GM19238 (cell line): ENCODE results near the gene INPP5F.
"Not testable (repeated sequence)": the region's sequence is repeated elsewhere in the genome, so short reads cannot be mapped to it uniquely, and the experiment has no call there.

Source experiments
- DNase-seq: peaks from one replicate; pipeline ENCODE4 v3.0.0; 2011; ENCODE audit warnings: low spot score; ENCODE audit not compliant: insufficient read length

The INPP5F gene

DNA sequence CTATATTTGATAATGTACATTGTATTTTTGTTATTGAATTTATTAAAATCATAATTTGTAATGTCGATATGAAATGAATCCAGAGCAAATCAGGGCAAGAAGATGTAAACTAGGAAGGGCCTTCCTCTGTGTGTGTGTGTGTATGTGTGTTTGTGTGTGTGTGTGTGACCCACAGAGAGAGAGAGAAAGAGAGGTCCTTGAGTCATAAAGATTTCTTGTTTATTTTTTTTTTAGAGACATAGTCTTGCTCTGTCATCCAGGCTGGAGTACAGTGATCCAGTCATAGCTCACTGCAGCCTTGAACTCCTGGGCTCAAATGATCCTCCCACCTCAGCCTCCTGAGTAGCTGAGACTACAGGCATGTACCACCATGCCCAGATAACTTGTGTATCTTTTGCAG, 50.7 kb downstream of the INPP5F start:
- no peak for DNase-seq

DNA sequence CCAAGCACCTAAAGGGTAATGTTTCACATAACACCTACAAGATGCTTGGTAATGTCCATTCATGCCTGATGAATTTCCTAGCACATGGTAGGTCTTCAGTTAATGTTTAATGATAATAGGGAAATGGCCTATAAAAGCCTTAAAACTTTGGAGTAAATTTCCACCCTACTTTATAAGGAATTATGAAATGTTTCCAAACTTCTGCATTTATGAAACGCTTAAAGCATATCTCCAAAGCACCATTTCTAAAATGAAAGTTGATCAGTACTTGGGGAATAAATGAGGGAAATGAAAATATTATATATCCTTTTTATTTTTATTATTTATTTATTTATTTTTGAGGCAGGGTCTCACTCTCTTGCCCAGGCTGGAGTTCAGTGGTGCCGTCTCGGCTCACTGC, 51.8 kb downstream of the INPP5F start:
- no peak for DNase-seq

GRCh38 chr10:119778776-119779445, 53.1 kb downstream of the INPP5F start:
- no peak for DNase-seq

DNA sequence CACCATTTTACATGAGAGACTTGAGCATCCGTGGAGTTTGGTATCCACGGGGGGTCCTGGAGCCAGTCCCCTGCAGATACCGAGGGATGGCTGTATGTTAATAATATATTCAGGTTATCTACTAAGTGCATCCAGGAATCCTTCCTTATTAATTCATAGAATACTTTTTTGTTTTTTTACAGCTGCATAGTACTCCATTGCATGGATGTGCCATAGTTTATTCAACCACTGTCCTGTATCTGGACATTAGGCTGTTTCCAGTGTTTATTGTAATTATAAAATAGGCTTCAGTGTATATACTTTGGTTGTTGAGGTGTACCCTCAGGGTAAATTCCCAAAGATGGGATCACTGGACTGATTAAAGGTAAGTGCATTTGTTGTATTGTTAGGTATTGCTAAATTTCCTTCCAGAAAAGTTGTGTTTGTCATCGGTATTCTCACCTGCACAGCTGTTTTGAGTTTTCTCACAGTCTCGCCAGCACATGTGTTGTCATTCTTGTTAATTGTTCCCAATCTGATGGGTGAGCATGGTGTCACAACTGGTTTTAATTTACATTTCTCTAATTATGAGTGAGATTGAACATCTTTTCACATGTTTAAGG, 55.1 kb downstream of the INPP5F start:
- no peak for DNase-seq

GRCh38 chr10:119781498-119781897, 55.6 kb downstream of the INPP5F start:
- no peak for DNase-seq

- DNase-seq = no peak
Observed at GRCh38 chr10:119782981-119783664, 57.3 kb downstream of the INPP5F start.

- DNase-seq = no peak
Observed at GRCh38 chr10:119783665-119784027, 57.8 kb downstream of the INPP5F start.

GRCh38 chr10:119784340-119785067, 58.7 kb downstream of the INPP5F start:
- no peak for DNase-seq

GRCh38 chr10:119786117-119786769, 60.4 kb downstream of the INPP5F start:
- DNase-seq = no peak

- DNase-seq = not testable (repeated sequence)
Observed at GRCh38 chr10:119795101-119795500, 69.3 kb downstream of the INPP5F start.

- no peak for DNase-seq
Observed at GRCh38 chr10:119796039-119796438, 70.2 kb downstream of the INPP5F start.

- DNase-seq = no peak
Observed at GRCh38 chr10:119801176-119801575, 75.3 kb downstream of the INPP5F start.

DNA sequence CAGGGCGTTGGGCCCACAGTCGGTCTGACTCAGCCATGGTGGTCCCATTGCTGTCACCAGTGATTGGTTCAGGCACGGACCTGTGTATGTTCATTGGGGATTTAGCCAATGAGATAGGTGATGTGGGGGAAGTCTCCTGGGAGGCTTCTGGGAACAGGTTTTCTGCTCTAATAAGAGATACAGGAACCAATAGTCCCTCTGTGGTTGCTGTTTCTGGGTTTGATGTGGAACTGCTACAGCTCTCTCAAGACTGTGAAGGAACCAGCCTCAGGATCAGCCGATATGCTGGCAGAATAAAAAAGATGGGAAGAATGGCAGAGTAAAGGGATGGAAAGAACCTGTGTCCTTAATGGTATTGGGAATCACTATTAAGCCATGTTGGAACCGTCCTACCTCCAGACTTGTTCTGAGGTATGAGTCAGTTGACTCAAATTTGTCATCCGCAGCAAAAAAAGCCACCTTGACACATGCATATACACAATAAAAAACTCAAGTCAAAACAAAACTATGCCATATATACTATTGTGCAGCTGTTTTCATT, 76.2 kb downstream of the INPP5F start:
- DNase-seq = no peak

DNA sequence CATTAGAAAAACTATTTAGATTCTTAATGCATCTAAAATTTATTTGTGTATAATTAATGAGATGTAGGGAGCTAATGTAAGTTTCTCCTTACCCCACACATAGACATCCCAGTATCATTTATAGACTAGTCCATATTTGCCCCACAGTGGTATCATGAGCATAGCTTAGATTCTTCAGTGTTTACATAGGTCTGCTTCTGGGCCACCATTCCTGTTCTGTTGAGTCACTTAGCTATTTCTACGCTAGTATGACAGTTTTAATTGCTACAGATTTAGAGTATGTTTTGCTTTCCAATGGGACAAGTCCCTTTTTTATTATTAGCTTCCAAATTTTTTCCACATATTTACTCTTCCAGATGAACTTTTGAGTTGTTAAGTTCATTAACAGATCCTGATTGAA, 77.4 kb downstream of the INPP5F start:
- no peak for DNase-seq

DNA sequence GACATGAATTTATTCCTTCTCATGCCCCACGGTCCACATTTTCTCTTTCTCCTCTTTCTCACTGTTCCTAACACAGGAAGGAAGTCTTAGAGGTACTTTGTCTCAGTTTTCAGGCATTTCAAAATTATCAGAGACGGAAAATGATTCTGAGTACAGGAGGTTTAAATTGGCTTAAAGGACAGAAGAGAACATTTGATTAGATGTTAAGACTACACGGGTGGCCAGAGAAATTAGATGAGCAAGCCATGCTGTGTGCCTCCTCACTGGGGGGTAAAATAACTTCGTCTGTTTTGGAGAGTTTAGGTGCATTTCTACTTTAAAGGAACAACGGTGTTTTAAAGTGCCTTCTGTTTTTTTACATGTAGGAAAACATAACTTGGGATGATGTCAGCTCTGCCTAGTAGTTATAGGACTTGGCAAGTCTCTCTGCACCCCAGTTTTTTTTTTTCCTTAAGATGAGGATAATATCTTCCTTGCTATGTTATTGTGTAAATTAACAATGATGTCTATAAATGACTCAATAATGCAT, 79.9 kb downstream of the INPP5F start:
- no peak for DNase-seq

GRCh38 chr10:119806334-119807130, 80.7 kb downstream of the INPP5F start:
- DNase-seq = no peak

DNA sequence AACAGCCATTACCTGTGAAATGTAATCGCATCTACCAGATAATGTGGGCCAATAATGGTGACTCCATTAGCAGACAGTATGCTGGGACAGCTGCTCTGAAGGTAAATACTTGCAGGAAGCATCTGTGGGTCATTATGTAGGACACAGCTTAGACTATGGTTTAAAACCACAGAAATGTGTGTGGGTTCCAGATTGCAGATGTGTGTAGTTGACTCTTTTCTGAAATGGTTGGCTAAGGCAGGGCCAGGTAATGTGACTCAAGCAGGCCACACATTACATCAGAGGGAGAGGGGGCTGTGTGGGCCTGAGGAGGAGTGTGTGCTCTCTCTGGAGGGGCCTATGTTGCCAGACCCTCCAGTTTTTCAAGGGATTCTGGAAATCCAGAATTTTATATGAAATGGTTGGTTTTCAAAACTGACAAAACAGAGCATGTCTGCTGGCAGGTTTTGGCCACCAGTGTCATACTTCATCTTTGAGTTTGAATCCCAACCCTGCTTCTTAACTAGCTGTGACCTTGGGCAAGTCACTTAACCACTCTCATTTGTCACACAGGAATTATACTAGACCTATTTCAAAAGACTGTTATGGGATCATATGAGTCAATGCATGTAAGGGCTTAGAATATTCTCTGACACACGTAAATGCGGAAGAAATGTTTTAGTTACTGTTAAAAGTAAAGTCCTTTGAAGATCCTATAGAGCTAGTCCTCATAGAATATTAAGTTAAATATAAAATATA, 82.3 kb downstream of the INPP5F start:
- no peak for DNase-seq

GRCh38 chr10:119811122-119811521, 85.3 kb downstream of the INPP5F start:
- DNase-seq = no peak

DNA sequence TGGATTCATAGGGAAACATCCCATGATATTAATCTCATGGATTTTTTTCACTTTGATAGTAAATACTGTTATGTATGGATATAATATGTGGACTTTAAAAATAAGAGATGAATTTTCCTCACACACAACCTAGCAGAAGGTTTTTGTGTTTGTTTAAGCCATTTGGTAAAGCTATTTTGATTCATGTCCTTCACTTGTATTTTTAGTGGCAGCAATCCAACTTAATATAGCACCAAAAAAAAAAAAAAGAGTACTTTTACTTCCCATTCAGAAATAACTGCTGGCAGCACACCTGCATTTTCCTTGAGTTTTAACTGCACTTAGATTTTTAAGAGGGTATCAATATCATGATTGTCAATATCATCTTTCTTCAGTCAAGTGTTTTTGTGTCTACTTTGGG, 86.8 kb downstream of the INPP5F start:
- no peak for DNase-seq

GRCh38 chr10:119815671-119816070, 89.8 kb downstream of the INPP5F start:
- no peak for DNase-seq
